ENCODE results near the gene KCTD10.

GRCh38 chr12:109439181-109439580 lies 37.9 kb downstream of the KCTD10 start:
- TF ChIP-seq CTCF (IDR thresholded peaks at IDR 0.05; ENCODE audit: insufficient read depth, low read length) (no peak), SPI1 (IDR thresholded peaks at IDR 0.05; ENCODE audit: borderline replicate concordance, low read depth) (no peak), POLR2AphosphoS5 (IDR thresholded peaks at IDR 0.05; ENCODE audit: low read depth) (no peak), REST (IDR thresholded peaks at IDR 0.05; ENCODE audit: insufficient replicate concordance, low read depth) (no peak)

Measured in HL-60 (cell line).